Measurements from ENCODE around the gene KAT6B.

The KAT6B gene

DNA sequence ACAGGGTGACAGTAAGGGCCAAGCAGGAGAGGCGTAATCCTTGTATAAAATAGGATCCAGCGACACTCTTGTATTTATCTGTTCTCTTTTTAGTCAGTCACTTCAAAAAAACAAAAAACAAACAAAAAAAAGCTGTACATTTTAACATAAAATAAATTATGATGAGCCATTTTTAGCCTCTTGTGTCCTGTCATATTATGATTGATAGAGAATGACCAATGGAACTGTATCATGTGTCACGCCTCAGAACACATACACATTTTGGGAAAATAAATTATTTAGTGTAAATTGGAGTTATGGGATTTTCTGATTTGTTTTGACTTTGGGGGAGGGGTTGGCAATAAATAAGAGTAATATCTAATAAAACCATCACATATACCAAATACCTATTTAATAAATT is 205.7 kb downstream of the KAT6B start:
- H3K4me3 ChIP-seq (ENCODE audit: low read depth, low read length) = no peak overlapping the region
- TF ChIP-seq, protein P1, sequence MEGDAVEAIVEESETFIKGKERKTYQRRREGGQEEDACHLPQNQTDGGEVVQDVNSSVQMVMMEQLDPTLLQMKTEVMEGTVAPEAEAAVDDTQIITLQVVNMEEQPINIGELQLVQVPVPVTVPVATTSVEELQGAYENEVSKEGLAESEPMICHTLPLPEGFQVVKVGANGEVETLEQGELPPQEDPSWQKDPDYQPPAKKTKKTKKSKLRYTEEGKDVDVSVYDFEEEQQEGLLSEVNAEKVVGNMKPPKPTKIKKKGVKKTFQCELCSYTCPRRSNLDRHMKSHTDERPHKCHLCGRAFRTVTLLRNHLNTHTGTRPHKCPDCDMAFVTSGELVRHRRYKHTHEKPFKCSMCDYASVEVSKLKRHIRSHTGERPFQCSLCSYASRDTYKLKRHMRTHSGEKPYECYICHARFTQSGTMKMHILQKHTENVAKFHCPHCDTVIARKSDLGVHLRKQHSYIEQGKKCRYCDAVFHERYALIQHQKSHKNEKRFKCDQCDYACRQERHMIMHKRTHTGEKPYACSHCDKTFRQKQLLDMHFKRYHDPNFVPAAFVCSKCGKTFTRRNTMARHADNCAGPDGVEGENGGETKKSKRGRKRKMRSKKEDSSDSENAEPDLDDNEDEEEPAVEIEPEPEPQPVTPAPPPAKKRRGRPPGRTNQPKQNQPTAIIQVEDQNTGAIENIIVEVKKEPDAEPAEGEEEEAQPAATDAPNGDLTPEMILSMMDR (IDR thresholded peaks at IDR 0.05; ENCODE audit: insufficient read depth, low read length, missing control alignments) = no peak
- no peak for DNase-seq (ENCODE audit: low read depth, low spot score)
- CTCF ChIA-PET = interaction anchor here (1.5 to 1.8 kb wide), 3 partner anchors 11 to 204 kb away, joined by 5 to 8 read pairs (median 6); partner anchors contain the start of gene COMTD1
- POLR2A ChIA-PET = no interaction called here

DNA sequence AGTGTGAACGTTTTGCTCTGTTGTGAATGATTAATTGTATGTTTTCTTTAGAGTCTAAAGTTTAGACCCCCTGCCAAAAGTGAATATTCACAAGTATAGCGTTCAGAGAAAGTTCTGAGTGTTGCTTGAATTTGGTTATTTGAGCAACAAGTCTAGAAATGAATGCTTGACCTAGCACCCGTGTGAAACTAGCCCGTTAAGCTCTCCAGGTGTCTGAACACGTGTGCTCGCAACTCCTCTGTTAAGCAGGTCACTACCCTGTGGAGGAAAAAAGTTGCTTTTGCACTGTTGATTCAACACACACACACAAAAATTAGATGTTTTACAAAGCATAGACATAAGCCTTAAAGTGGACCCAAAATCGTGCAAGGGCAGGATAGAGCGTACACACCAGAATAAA is 206.4 kb downstream of the KAT6B start:
- no peak overlapping the region for H3K4me3 ChIP-seq (ENCODE audit: low read depth, low read length)
- DNase-seq (ENCODE audit: low read depth, low spot score) = no peak
- ChIA-PET POLR2A (no interaction called here), CTCF (interaction anchor here (1.8 kb wide), 1 partner anchor 13 kb away, joined by 8 read pairs; no protein-coding TSS in a partner anchor)
- TF ChIP-seq, protein P1 (IDR thresholded peaks at IDR 0.05; ENCODE audit: insufficient read depth, low read length, missing control alignments) = no peak

DNA sequence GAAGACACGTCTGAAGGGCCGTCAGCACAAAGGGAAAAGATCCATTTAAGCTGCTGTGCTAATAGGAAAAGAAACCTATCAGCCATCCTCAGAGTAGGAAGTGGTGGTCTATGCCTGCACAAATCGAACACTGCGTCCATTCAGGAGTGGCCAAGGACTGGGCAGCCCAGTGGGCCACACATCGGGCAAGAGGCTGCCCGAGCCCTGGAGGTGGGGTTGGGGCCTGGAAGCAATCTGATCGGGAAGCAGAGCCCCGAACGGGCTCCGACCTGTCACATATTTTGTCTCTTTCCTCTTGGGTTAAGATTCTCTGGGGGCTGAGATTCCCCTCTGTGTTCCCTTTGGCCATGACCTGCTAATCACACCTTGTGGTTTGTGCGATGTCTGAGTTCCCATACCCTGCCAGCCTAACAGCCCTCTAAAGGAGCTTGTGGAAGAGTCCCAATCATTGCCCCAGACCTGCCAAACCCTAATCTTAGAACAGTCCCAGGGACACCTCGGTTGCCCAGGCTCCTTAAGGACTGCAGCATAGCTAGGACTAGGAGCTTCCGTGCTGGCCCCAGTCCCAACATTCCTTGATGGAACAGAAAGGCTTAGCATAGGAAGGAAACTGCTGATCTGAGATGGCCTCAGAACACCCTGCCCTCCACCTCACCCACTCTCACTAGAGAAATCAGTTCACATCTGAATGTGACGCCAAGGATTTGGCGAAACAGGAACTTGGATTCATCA is 207.2 kb downstream of the KAT6B start:
- DNase-seq (ENCODE audit: low read depth, low spot score) = no peak
- TF ChIP-seq, protein P1 (IDR thresholded peaks at IDR 0.05; ENCODE audit: insufficient read depth, low read length, missing control alignments) = no peak
- POLR2A ChIA-PET = no interaction called here
- CTCF ChIA-PET = interaction anchor here (0.8 to 1.3 kb wide), 3 partner anchors 13 to 17 kb away, joined by 3 read pairs; no protein-coding TSS in a partner anchor
- H3K4me3 ChIP-seq (ENCODE audit: low read depth, low read length) = no peak overlapping the region

DNA sequence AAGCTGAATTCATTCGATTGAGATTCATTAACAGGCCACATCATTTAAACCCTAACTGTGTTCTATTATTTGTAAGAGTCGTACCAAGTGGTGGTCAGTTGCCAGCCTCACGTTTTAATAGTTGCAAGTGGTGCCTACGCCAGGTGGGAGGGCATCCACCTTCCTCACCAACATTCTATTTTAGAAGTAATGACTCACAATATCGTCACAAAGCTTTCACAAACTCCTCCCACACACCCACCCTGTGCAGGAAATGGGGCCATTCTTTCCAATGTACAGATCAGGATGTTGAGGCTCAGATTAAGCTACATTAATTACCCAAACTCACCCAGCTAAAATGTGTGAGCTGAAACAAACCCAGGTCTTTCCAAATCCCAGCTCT is 207.7 kb downstream of the KAT6B start:
- POLR2A ChIA-PET = no interaction called here
- DNase-seq (ENCODE audit: low read depth, low spot score) = no peak
- CTCF ChIA-PET = interaction anchor here (0.8 to 1.3 kb wide), 3 partner anchors 12 to 18 kb away, joined by 3 read pairs; no protein-coding TSS in a partner anchor
- TF ChIP-seq, protein P1 (IDR thresholded peaks at IDR 0.05; ENCODE audit: insufficient read depth, low read length, missing control alignments) = no peak
- no peak overlapping the region for H3K4me3 ChIP-seq (ENCODE audit: low read depth, low read length)

DNA sequence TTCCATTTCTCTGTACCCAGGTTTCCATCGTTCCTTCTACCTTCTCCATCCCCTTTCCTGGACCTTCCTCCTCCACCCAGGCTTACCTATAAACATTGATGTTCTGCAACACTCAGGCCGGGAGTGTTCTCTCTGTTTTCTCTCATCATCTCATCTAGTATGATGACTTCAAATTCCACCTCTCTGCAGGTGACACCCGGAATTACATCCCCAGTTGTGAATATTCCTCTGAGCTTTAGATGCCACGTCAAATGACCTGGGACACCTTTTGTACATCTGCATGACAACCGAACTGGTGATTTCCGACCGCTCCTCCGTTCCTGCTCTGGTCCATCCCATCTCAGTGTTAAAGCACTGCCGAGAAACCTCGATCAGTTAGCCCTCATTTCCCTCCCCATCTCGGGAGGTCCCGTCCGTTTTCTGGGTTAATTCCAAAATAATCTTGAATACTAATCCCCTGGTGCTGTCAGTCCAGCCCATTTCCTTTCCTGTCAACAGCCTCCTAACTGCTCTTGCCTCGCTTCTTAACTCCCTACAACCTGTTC is 208.4 kb downstream of the KAT6B start:
- ChIA-PET POLR2A (no interaction called here), CTCF (interaction anchor here (0.8 to 1.3 kb wide), 2 partner anchors 15 to 18 kb away, joined by 3 read pairs; no protein-coding TSS in a partner anchor)
- H3K4me3 ChIP-seq (ENCODE audit: low read depth, low read length) = no peak overlapping the region
- TF ChIP-seq, protein P1 (IDR thresholded peaks at IDR 0.05; ENCODE audit: insufficient read depth, low read length, missing control alignments) = no peak
- no peak for DNase-seq (ENCODE audit: low read depth, low spot score)

DNA sequence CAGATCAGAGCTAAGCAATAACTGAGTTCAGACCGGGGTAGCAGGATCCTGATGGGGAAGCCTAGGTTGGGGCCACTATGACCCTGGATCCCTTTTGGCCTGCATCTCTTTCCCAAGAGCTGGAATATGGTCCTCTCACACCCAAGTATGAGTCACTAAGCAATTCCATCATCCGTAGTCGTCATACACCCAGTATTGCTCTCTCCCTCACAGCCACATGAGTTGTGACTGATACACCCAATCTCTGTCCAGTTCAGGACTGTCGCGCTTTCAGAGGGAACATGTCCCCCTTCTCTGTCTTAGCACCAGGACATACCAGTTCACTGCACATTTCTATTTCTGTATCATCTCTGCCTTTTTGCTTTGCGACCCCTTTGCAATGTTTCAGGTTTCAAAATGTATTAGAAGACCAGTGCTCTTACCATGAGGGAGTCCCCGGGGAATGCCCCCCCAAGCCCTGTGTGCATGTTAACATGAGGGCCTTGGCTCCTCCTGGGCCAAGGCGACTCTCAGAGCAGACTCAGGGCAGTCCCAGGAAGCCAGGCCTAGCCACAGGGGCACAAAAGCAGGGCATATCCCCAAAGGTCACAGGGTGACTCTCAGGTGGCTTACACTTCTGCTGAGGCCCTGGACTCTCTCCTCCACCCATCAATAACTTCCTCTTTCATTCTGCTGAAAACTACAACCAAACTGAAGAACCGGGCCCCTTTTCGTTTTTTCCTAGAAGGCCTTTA is 209.7 kb downstream of the KAT6B start:
- POLR2A ChIA-PET = no interaction called here
- DNase-seq (ENCODE audit: low read depth, low spot score) = no peak
- TF ChIP-seq, protein P1 (IDR thresholded peaks at IDR 0.05; ENCODE audit: insufficient read depth, low read length, missing control alignments) = no peak
- H3K4me3 ChIP-seq (ENCODE audit: low read depth, low read length) = no peak overlapping the region
- CTCF ChIA-PET = interaction anchor here (1.0 kb wide), 1 partner anchor 792 kb away, joined by 3 read pairs; no protein-coding TSS in a partner anchor
